PC-9 (cell line): ENCODE measurements around the gene U2AF1.
"Not testable (repeated sequence)": the region's sequence is repeated elsewhere in the genome, so short reads cannot be mapped to it uniquely, and the experiment has no call there.

Source experiments
- CTCF ChIP-seq: fragments of 200-600 bp; sonication (generic); conservative IDR thresholded peaks from 2 replicates; pipeline ENCODE4 v1.6.1; 2017; ENCODE audit warnings: mixed run types, antibody characterized with exemption, mild to moderate bottlenecking, moderate library complexity
- EZH2 ChIP-seq: fragments of 200-600 bp; sonication (generic); IDR thresholded peaks from 2 replicates; pipeline ENCODE4 v1.8.0; 2017; ENCODE audit warnings: antibody characterized with exemption, low read depth

- TF ChIP-seq CTCF, EZH2: not testable (repeated sequence)
These were observed 5.1 kb downstream of the U2AF1 start for GRCh38 chr21:43102281-43102680.
